IPS-15b (cell line): ENCODE results near the gene CYB561D2.

Source experiments
- H3K27me3 ChIP-seq: one replicate; pipeline ENCODE4 v1.6.1; 2013; ENCODE audit warnings: low read length; ENCODE audit not compliant: control insufficient read depth, insufficient read depth
- H3K36me3 ChIP-seq: one replicate; pipeline ENCODE4 v1.6.1; 2013; ENCODE audit warnings: low read length; ENCODE audit not compliant: control insufficient read depth, insufficient read depth
- H3K4me1 ChIP-seq: one replicate; pipeline ENCODE4 v1.6.1; 2013; ENCODE audit warnings: mild to moderate bottlenecking, low read length; ENCODE audit not compliant: control insufficient read depth, insufficient read depth
- H3K4me3 ChIP-seq: one replicate; pipeline ENCODE4 v1.5.1; 2013; ENCODE audit warnings: low read depth, low read length
- H3K9ac ChIP-seq: one replicate; pipeline ENCODE4 v1.6.1; 2013; ENCODE audit warnings: low read depth, mild to moderate bottlenecking, low read length
- H3K9me3 ChIP-seq: one replicate; pipeline ENCODE4 v1.6.1; 2013; ENCODE audit warnings: mild to moderate bottlenecking, low read length; ENCODE audit not compliant: control insufficient read depth, insufficient read depth

CYB561D2 gene

DNA sequence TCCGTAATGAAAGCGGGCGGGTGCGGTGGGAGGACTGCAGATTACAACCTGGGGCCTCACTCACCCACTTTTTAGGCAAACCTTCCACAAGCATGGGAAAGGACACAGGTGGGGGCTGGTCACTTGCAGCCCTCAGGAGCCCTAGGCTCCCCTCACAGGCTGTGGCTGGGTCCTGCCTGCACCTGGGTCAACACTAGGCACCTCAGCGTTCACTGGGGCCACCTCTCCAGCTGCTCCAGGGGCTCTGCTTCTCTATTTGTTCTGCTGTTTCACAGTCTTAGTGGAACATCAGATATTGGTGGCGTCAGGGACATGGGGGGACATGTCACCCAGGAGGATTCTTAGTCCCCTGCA lies 38.7 kb downstream of the CYB561D2 start:
- Histone ChIP-seq H3K4me1 (no peaks in the 10 kb centered on the region), H3K9ac (no peak overlapping the region), H3K36me3 (no peaks in the 10 kb centered on the region), H3K4me3 (no peak overlapping the region), H3K27me3 (no peaks in the 10 kb centered on the region), H3K9me3 (no peaks in the 10 kb centered on the region)

DNA sequence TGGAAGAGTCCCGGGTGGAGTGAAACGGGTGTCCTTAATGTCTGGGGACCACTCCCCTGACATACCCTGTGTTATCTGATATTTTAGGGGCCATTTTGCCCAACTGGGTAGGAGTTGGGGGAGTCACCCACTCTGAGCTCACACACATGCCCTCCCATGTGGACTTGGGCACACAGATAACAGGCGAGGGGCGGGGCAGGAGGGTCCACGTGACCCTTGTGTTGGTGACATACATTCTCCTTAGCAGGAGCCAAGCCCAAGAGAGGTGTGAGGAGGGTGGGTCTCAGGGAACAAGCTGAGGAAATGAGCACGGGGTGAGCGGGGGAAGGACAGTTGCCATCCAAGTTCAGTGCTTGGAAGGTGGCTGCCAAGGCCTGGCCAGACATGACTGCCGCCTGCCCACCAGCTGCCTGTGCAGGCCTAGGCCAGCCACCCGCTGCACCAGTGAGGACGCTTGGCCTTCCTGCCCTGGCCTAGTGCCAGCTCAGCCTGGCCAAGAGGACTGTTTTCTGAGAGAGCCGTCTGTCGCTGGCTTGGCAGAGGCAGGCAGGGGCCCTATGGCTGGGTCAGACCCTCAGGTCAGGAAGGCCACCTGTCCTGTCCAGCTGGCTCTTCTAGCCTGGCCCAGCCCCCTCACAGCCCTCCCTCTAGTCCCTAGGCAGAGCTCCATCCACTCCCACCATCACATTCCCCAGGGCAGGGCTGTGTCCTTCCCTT lies 40.0 kb downstream of the CYB561D2 start:
- H3K4me3 ChIP-seq, result no peak overlapping the region
- no peaks in the 10 kb centered on the region for H3K9me3 ChIP-seq
- no peaks in the 10 kb centered on the region for H3K36me3 ChIP-seq
- H3K4me1 ChIP-seq, result no peaks in the 10 kb centered on the region
- H3K9ac ChIP-seq, result no peak overlapping the region
- no peaks in the 10 kb centered on the region for H3K27me3 ChIP-seq

GRCh38 chr3:50392101-50392715 lies 41.5 kb downstream of the CYB561D2 start:
- no peaks in the 10 kb centered on the region for H3K4me1 ChIP-seq
- no peak overlapping the region for H3K9ac ChIP-seq
- H3K4me3 ChIP-seq, result no peak overlapping the region
- H3K36me3 ChIP-seq, result no peaks in the 10 kb centered on the region
- H3K27me3 ChIP-seq, result no peaks in the 10 kb centered on the region
- H3K9me3 ChIP-seq, result no peaks in the 10 kb centered on the region

GRCh38 chr3:50393061-50393460 lies 42.4 kb downstream of the CYB561D2 start:
- H3K27me3 ChIP-seq, result no peaks in the 10 kb centered on the region
- H3K36me3 ChIP-seq, result no peaks in the 10 kb centered on the region
- no peak overlapping the region for H3K9ac ChIP-seq
- H3K9me3 ChIP-seq, result no peaks in the 10 kb centered on the region
- no peaks in the 10 kb centered on the region for H3K4me1 ChIP-seq
- H3K4me3 ChIP-seq, result no peak overlapping the region

GRCh38 chr3:50395070-50395860 lies 44.6 kb downstream of the CYB561D2 start:
- no peak overlapping the region for H3K4me3 ChIP-seq
- no peaks in the 10 kb centered on the region for H3K9me3 ChIP-seq
- no peaks in the 10 kb centered on the region for H3K36me3 ChIP-seq
- H3K4me1 ChIP-seq, result no peaks in the 10 kb centered on the region
- no peaks in the 10 kb centered on the region for H3K27me3 ChIP-seq
- H3K9ac ChIP-seq, result no peak overlapping the region

GRCh38 chr3:50396502-50396901 lies 45.8 kb downstream of the CYB561D2 start:
- Histone ChIP-seq H3K4me3 (no peak overlapping the region), H3K4me1 (no peaks in the 10 kb centered on the region), H3K36me3 (no peaks in the 10 kb centered on the region), H3K27me3 (no peaks in the 10 kb centered on the region), H3K9ac (no peak overlapping the region), H3K9me3 (no peaks in the 10 kb centered on the region)

DNA sequence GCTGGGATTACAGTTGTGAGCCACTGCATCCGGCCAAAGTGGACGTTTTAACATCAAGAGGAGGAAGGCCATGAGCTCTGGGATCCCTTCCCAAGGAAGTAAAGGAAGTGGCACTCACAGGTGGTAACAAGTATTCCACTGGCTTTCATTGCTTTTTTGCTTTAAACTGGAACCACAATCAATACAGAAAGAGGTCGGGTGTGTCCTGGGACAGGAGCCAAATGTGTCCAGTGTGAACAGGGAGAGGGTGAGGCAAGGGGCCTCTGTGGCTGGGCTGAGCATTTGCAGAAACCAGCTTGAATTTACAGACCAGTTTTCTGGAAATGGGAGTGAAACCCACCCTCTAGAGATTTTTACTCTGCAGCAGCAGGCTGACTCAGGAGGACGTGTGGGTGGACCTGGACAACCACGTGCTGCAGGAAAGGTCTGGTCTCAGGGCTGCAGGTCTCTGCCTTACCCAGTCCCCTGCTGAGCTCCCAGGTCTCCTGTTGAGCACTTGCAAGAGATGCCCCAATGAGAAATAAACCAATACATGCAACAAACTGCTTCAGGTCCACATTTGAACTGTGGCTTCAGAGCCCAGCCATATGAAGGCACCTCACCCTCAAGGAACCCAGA lies 51.4 kb downstream of the CYB561D2 start:
- no peaks in the 10 kb centered on the region for H3K27me3 ChIP-seq
- no peaks in the 10 kb centered on the region for H3K4me1 ChIP-seq
- H3K36me3 ChIP-seq, result no peaks in the 10 kb centered on the region
- no peak overlapping the region for H3K4me3 ChIP-seq
- no peak overlapping the region for H3K9ac ChIP-seq
- H3K9me3 ChIP-seq, result no peaks in the 10 kb centered on the region
